ENCODE results near the gene TPSB2. TPM values are rescaled to one million over a fixed set of nuclear protein-coding genes. Genes with fewer than 3 reads are reported as not detected.
"Not testable (repeated sequence)": the region's sequence is repeated elsewhere in the genome, so short reads cannot be mapped to it uniquely, and the experiment has no call there.

TPSB2 gene
- total RNA-seq, 1 donor = not detected

GRCh38 chr16:1265090-1265630 lies 35.2 kb upstream of the TPSB2 start:
- Histone ChIP-seq H3K9me3 (ENCODE audit: low read depth, low read length) (no peaks in the 10 kb centered on the region), H3K27me3 (ENCODE audit: insufficient read depth, low read length) (peaks cover 5% of the 10 kb centered on the region), H3K4me3 (ENCODE audit: low read length) (no peak overlapping the region), H3K4me1 (ENCODE audit: insufficient read depth, low read length) (no peaks in the 10 kb centered on the region)

GRCh38 chr16:1264345-1265089 lies 34.5 kb upstream of the TPSB2 start:
- no peaks in the 10 kb centered on the region for H3K4me1 ChIP-seq (ENCODE audit: insufficient read depth, low read length)
- peaks cover 5% of the 10 kb centered on the region for H3K27me3 ChIP-seq (ENCODE audit: insufficient read depth, low read length)
- H3K4me3 ChIP-seq (ENCODE audit: low read length) = no peak overlapping the region
- no peaks in the 10 kb centered on the region for H3K9me3 ChIP-seq (ENCODE audit: low read depth, low read length)

GRCh38 chr16:1263591-1264344 lies 33.8 kb upstream of the TPSB2 start:
- H3K27me3 ChIP-seq (ENCODE audit: insufficient read depth, low read length) = peaks cover 5% of the 10 kb centered on the region
- H3K4me1 ChIP-seq (ENCODE audit: insufficient read depth, low read length) = no peaks in the 10 kb centered on the region
- H3K9me3 ChIP-seq (ENCODE audit: low read depth, low read length) = no peaks in the 10 kb centered on the region
- H3K4me3 ChIP-seq (ENCODE audit: low read length) = no peak overlapping the region

- no peaks in the 10 kb centered on the region for H3K9me3 ChIP-seq (ENCODE audit: low read depth, low read length)
- peaks cover 5% of the 10 kb centered on the region for H3K27me3 ChIP-seq (ENCODE audit: insufficient read depth, low read length)
- H3K4me3 ChIP-seq (ENCODE audit: low read length) = no peak overlapping the region
- H3K4me1 ChIP-seq (ENCODE audit: insufficient read depth, low read length) = no peaks in the 10 kb centered on the region
Observed at GRCh38 chr16:1262846-1263221, 32.9 kb upstream of the TPSB2 start.

GRCh38 chr16:1262210-1262845 lies 32.3 kb upstream of the TPSB2 start:
- Histone ChIP-seq H3K4me1 (ENCODE audit: insufficient read depth, low read length) (no peaks in the 10 kb centered on the region), H3K27me3 (ENCODE audit: insufficient read depth, low read length) (peaks cover 5% of the 10 kb centered on the region), H3K4me3 (ENCODE audit: low read length) (no peak overlapping the region), H3K9me3 (ENCODE audit: low read depth, low read length) (no peaks in the 10 kb centered on the region)

GRCh38 chr16:1261131-1261892 lies 31.3 kb upstream of the TPSB2 start:
- Histone ChIP-seq H3K9me3 (ENCODE audit: low read depth, low read length) (no peaks in the 10 kb centered on the region), H3K4me1 (ENCODE audit: insufficient read depth, low read length) (no peaks in the 10 kb centered on the region), H3K4me3 (ENCODE audit: low read length) (no peak overlapping the region), H3K27me3 (ENCODE audit: insufficient read depth, low read length) (peaks cover 5% of the 10 kb centered on the region)

GRCh38 chr16:1260101-1260680 lies 30.2 kb upstream of the TPSB2 start:
- Histone ChIP-seq H3K4me1 (ENCODE audit: insufficient read depth, low read length) (no peaks in the 10 kb centered on the region), H3K9me3 (ENCODE audit: low read depth, low read length) (no peaks in the 10 kb centered on the region), H3K4me3 (ENCODE audit: low read length) (no peak overlapping the region), H3K27me3 (ENCODE audit: insufficient read depth, low read length) (peaks cover 5% of the 10 kb centered on the region)

- H3K4me1 ChIP-seq (ENCODE audit: insufficient read depth, low read length) = no peaks in the 10 kb centered on the region
- no peaks in the 10 kb centered on the region for H3K9me3 ChIP-seq (ENCODE audit: low read depth, low read length)
- H3K27me3 ChIP-seq (ENCODE audit: insufficient read depth, low read length) = peaks cover 5% of the 10 kb centered on the region
- H3K4me3 ChIP-seq (ENCODE audit: low read length) = no peak overlapping the region
Observed at GRCh38 chr16:1259760-1260068, 29.7 kb upstream of the TPSB2 start.

- Histone ChIP-seq H3K27me3 (ENCODE audit: insufficient read depth, low read length) (peaks cover 5% of the 10 kb centered on the region), H3K4me1 (ENCODE audit: insufficient read depth, low read length) (no peaks in the 10 kb centered on the region), H3K9me3 (ENCODE audit: low read depth, low read length) (no peaks in the 10 kb centered on the region), H3K4me3 (ENCODE audit: low read length) (no peak overlapping the region)
Observed at GRCh38 chr16:1258906-1259759, 29.1 kb upstream of the TPSB2 start.

GRCh38 chr16:1258225-1258600 lies 28.2 kb upstream of the TPSB2 start:
- Histone ChIP-seq H3K4me3 (ENCODE audit: low read length) (no peak overlapping the region), H3K9me3 (ENCODE audit: low read depth, low read length) (no peaks in the 10 kb centered on the region), H3K27me3 (ENCODE audit: insufficient read depth, low read length) (peaks cover 5% of the 10 kb centered on the region), H3K4me1 (ENCODE audit: insufficient read depth, low read length) (no peaks in the 10 kb centered on the region)

- H3K27me3 ChIP-seq (ENCODE audit: insufficient read depth, low read length) = peaks cover 5% of the 10 kb centered on the region
- H3K4me3 ChIP-seq (ENCODE audit: low read length) = no peak overlapping the region
- H3K9me3 ChIP-seq (ENCODE audit: low read depth, low read length) = no peaks in the 10 kb centered on the region
- H3K4me1 ChIP-seq (ENCODE audit: insufficient read depth, low read length) = no peaks in the 10 kb centered on the region
Observed at GRCh38 chr16:1257561-1258224, 27.7 kb upstream of the TPSB2 start.

GRCh38 chr16:1256874-1257322 lies 26.9 kb upstream of the TPSB2 start:
- no peaks in the 10 kb centered on the region for H3K4me1 ChIP-seq (ENCODE audit: insufficient read depth, low read length)
- peaks cover 5% of the 10 kb centered on the region for H3K27me3 ChIP-seq (ENCODE audit: insufficient read depth, low read length)
- no peak overlapping the region for H3K4me3 ChIP-seq (ENCODE audit: low read length)
- no peaks in the 10 kb centered on the region for H3K9me3 ChIP-seq (ENCODE audit: low read depth, low read length)

GRCh38 chr16:1256296-1256873 lies 26.4 kb upstream of the TPSB2 start:
- not testable (repeated sequence) for H3K4me1 ChIP-seq (ENCODE audit: insufficient read depth, low read length); H3K27me3 ChIP-seq (ENCODE audit: insufficient read depth, low read length); H3K4me3 ChIP-seq (ENCODE audit: low read length); H3K9me3 ChIP-seq (ENCODE audit: low read depth, low read length)
